ENCODE data around the gene ZNF385A.

Gene ZNF385A

GRCh38 chr12:54418441-54419087 lies 34.0 kb upstream of the ZNF385A start:
- peak; percentile 31 for DNase-seq (ENCODE audit: extremely low spot score)
- TF ChIP-seq LEF1 (IDR thresholded peaks at IDR 0.05; ENCODE audit: borderline replicate concordance), result no peak
- TF ChIP-seq SP1 (IDR thresholded peaks at IDR 0.05), result no peak
- no peak for TF ChIP-seq FOXA1 (IDR thresholded peaks at IDR 0.05)
- TF ChIP-seq CTBP1 (IDR thresholded peaks at IDR 0.05; ENCODE audit: borderline replicate concordance), result no peak
- TF ChIP-seq FOXM1 (IDR thresholded peaks at IDR 0.05; ENCODE audit: borderline replicate concordance), result no peak
- no peak for TF ChIP-seq HDGF (IDR thresholded peaks at IDR 0.05; ENCODE audit: borderline replicate concordance)
- no peak for TF ChIP-seq SUZ12 (IDR thresholded peaks at IDR 0.05)
- no peak for TF ChIP-seq BHLHE40 (IDR thresholded peaks at IDR 0.05; ENCODE audit: borderline replicate concordance)
- no peak for TF ChIP-seq ZNF384 (IDR thresholded peaks at IDR 0.05)
- TF ChIP-seq FOXK2 (IDR thresholded peaks at IDR 0.05), result no peak
- TF ChIP-seq NFRKB (IDR thresholded peaks at IDR 0.05), result no peak
- no peak for TF ChIP-seq PKNOX1 (IDR thresholded peaks at IDR 0.05)
- no peak for TF ChIP-seq ELF4 (IDR thresholded peaks at IDR 0.05)
- TF ChIP-seq ARNT (IDR thresholded peaks at IDR 0.05), result no peak
- no peak for TF ChIP-seq TARDBP (IDR thresholded peaks at IDR 0.05)
- TF ChIP-seq L3MBTL2 (conservative IDR thresholded peaks at IDR 0.05), result no peak
- POLR2A ChIA-PET, result interaction anchor here (1.2 to 2.5 kb wide), 4 partner anchors 13 to 139 kb away, joined by 3 to 9 read pairs (median 6); partner anchors contain the start of genes CBX5 and HNRNPA1
- CTCF ChIA-PET, result interaction anchor here (0.5 to 4.7 kb wide), 4 partner anchors 12 to 185 kb away, joined by 3 to 26 read pairs (median 12); no protein-coding TSS in a partner anchor

DNA sequence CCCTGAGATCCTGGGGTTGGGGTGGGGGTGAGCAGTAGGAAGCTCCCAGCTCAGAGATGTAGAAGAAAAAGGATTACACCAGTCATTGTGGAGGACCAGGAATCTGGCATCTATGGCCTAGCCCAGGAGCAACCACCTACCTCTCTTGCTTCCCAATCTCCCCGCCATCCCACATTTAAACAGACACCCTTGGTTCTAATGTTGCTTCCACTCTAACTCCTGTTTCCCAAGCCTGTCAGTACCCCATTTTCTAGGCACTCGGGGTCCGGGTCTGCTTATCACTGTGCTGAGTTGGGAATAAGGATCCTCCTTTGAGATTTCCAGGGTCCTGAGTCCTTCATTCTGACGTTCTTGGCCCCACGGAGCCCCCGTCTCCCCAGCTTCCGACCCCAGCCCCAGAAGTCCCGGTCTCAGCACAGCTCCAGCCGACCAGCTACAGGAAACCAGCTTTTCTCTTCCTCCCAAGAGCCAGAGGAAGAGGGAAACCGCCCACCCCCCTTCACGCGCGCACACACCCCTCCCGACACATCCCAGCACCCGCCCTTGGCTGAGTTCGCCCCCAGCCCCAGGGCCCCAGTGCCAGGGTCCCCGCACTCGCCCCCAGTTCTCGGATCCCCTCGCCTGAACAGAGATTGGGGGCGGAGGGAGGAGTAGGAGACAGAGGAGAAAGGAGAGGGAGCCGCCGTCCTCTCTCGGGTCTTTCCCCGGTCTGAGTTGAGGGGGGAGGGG lies 33.3 kb upstream of the ZNF385A start:
- ChIA-PET CTCF (interaction anchor here (0.6 to 4.7 kb wide), 4 partner anchors 12 to 18 kb away, joined by 3 to 26 read pairs (median 12); no protein-coding TSS in a partner anchor), POLR2A (interaction anchor here (1.0 to 2.5 kb wide), 5 partner anchors 11 to 138 kb away, joined by 3 to 9 read pairs (median 6); partner anchors contain the start of genes CBX5 and HNRNPA1)
- no peak for TF ChIP-seq PKNOX1 (IDR thresholded peaks at IDR 0.05)
- no peak for TF ChIP-seq FOXK2 (IDR thresholded peaks at IDR 0.05)
- no peak for TF ChIP-seq TARDBP (IDR thresholded peaks at IDR 0.05)
- TF ChIP-seq LEF1 (IDR thresholded peaks at IDR 0.05; ENCODE audit: borderline replicate concordance), result no peak
- TF ChIP-seq NFRKB (IDR thresholded peaks at IDR 0.05), result no peak
- TF ChIP-seq FOXM1 (IDR thresholded peaks at IDR 0.05; ENCODE audit: borderline replicate concordance), result no peak
- TF ChIP-seq ELF4 (IDR thresholded peaks at IDR 0.05), result no peak
- no peak for TF ChIP-seq CTBP1 (IDR thresholded peaks at IDR 0.05; ENCODE audit: borderline replicate concordance)
- no peak for DNase-seq (ENCODE audit: extremely low spot score)

DNA sequence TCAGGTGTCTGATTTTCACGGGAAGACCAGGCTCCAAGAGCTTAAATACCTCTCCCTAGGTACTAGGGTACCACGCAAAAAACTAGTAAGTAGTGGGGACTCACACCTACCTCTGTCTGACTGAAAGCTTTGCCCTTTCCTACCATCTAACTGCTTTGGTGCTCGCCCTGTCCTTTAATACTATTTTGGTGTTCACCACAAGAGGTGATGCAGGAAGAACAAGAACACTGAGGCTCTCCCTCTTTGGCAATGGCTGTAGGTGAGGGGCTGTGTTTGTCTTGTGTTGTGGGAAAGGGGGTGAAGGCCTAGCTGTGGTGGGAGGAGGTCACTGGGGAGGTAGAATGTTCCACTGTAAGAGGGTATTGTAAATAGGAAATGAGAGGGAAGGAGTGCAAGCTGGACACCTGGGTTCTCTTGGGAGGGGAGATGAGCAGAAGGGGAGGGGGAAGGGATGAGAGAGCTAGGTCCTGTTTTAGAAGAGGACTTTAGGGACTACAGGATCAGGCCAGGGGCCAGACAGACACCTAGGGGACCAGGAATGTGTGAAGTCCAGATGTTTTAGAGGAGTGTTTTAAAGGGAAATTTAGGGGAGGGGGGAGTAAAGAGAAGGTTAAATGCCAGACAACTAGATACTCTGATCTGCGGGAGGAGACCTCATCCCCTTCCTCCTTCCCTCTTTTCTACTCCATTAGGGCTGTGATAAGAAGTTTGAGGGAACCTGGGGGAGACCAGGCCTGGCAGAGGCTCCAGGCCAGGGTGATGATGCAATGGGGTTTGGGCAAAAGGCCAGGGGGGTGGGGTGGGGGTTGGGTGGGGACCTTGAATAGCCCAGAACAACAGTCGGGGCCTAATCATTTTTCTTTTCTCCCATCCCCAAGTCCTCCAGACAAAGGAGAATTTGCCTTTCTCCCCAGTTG lies 32.4 kb upstream of the ZNF385A start:
- no peak for TF ChIP-seq ELF4 (IDR thresholded peaks at IDR 0.05)
- TF ChIP-seq HDGF (IDR thresholded peaks at IDR 0.05; ENCODE audit: borderline replicate concordance), result no peak
- TF ChIP-seq SUZ12 (IDR thresholded peaks at IDR 0.05), result no peak
- TF ChIP-seq LEF1 (IDR thresholded peaks at IDR 0.05; ENCODE audit: borderline replicate concordance), result no peak
- no peak for TF ChIP-seq FOXK2 (IDR thresholded peaks at IDR 0.05)
- no peak for TF ChIP-seq TARDBP (IDR thresholded peaks at IDR 0.05)
- TF ChIP-seq FOXM1 (IDR thresholded peaks at IDR 0.05; ENCODE audit: borderline replicate concordance), result no peak
- TF ChIP-seq NFRKB (IDR thresholded peaks at IDR 0.05), result no peak
- TF ChIP-seq ZNF384 (IDR thresholded peaks at IDR 0.05), result no peak
- TF ChIP-seq BHLHE40 (IDR thresholded peaks at IDR 0.05; ENCODE audit: borderline replicate concordance), result no peak
- DNase-seq (ENCODE audit: extremely low spot score), result no peak
- CTCF ChIA-PET, result interaction anchor here (0.6 to 4.7 kb wide), 7 partner anchors 8 to 38 kb away, joined by 3 to 26 read pairs (median 4); no protein-coding TSS in a partner anchor
- POLR2A ChIA-PET, result interaction anchor here (1.0 to 2.5 kb wide), 5 partner anchors 12 to 137 kb away, joined by 3 to 9 read pairs (median 6); partner anchors contain the start of genes CBX5 and HNRNPA1

- DNase-seq (ENCODE audit: extremely low spot score), result no peak
- CTCF ChIA-PET, result interaction anchor here (1.0 to 4.7 kb wide), 7 partner anchors 10 to 36 kb away, joined by 3 to 26 read pairs (median 4); no protein-coding TSS in a partner anchor
- POLR2A ChIA-PET, result interaction anchor here (1.5 kb wide), 1 partner anchor 17 kb away, joined by 4 read pairs; no protein-coding TSS in a partner anchor
- no peak for TF ChIP-seq NFRKB (IDR thresholded peaks at IDR 0.05)
Observed at GRCh38 chr12:54415221-54415929, 30.8 kb upstream of the ZNF385A start.

All from HEK293T (cell line).